ENCODE results near the gene VKORC1L1.
A peak's percentile ranks its signal among the peaks of the same experiment; 100 is the strongest.

- no peak for TF ChIP-seq CTCF (IDR thresholded peaks at IDR 0.05; ENCODE audit: insufficient read depth, low read length)
- TF ChIP-seq POLR2AphosphoS5 (IDR thresholded peaks at IDR 0.05; ENCODE audit: low read depth), result no peak
- no peak for TF ChIP-seq GABPA (IDR thresholded peaks at IDR 0.05; ENCODE audit: low read depth)
- TF ChIP-seq SPI1 (IDR thresholded peaks at IDR 0.05; ENCODE audit: borderline replicate concordance, low read depth), result no peak
- TF ChIP-seq REST (IDR thresholded peaks at IDR 0.05; ENCODE audit: insufficient replicate concordance, low read depth), result peak; percentile 93
These were observed 40.6 kb upstream of the VKORC1L1 start for GRCh38 chr7:65832281-65832680.
